ENCODE data around the gene PBX3. TPM values are rescaled to one million over a fixed set of nuclear protein-coding genes. Genes with fewer than 3 reads are reported as not detected.
A peak's percentile ranks its signal among the peaks of the same experiment; 100 is the strongest.

PBX3 gene
- total RNA-seq, 6 experiments from 2014 or later: 13.0 to 20.2 (median 15.0) TPM

GRCh38 chr9:125752070-125752628 lies 5.0 kb downstream of the PBX3 start:
- DNase-seq (no peak), ATAC-seq (no peak)

GRCh38 chr9:125754096-125754495 lies 6.9 kb downstream of the PBX3 start:
- H3K27me3 ChIP-seq: no peaks in the 10 kb centered on the region
- ATAC-seq: no peak
- H3K4me3 ChIP-seq: no peak overlapping the region
- no peaks in the 10 kb centered on the region for H3K9me3 ChIP-seq
- WGBS (ENCODE audit: insufficient coverage, low coverage, low lambda C conversion rate, missing lambda C conversion rate): 37% methylated on average over 2 of the region's 2 CpGs
- peaks cover 0 to 34% (median 14%) of the 10 kb centered on the region in 4 donors for H3K4me1 ChIP-seq
- intact Hi-C loops (cut with DNase I): no loop called here
- no peak for DNase-seq
- no peak for TF ChIP-seq POLR2A (IDR thresholded peaks at IDR 0.05)
- TF ChIP-seq CTCF (IDR thresholded peaks at IDR 0.05): no peak
- H3K27ac ChIP-seq: no peak overlapping the region
- no peaks in the 10 kb centered on the region for H3K36me3 ChIP-seq

More at GRCh38 chr9:125752070-125752628, 5.0 kb downstream of the PBX3 start:
- Histone ChIP-seq H3K27me3 (no peaks in the 10 kb centered on the region), H3K4me1 (peaks cover 0 to 29% (median 10%) of the 10 kb centered on the region in 4 donors), H3K4me3 (no peak overlapping the region), H3K9me3 (no peaks in the 10 kb centered on the region), H3K36me3 (no peaks in the 10 kb centered on the region), H3K27ac (no peak overlapping the region)
- intact Hi-C loops (cut with DNase I): no loop called here
- TF ChIP-seq CTCF (IDR thresholded peaks at IDR 0.05) (no peak), POLR2A (IDR thresholded peaks at IDR 0.05) (no peak)
- WGBS (ENCODE audit: insufficient coverage, low coverage, low lambda C conversion rate, missing lambda C conversion rate): 87% methylated on average over 3 of the region's 3 CpGs

GRCh38 chr9:125755340-125755739 lies 8.2 kb downstream of the PBX3 start:
- Histone ChIP-seq H3K4me3 (no peak overlapping the region), H3K36me3 (no peaks in the 10 kb centered on the region), H3K27ac (no peak overlapping the region), H3K4me1 (peaks cover 0 to 31% (median 14%) of the 10 kb centered on the region in 4 donors), H3K27me3 (no peaks in the 10 kb centered on the region), H3K9me3 (no peaks in the 10 kb centered on the region)
- no peak for TF ChIP-seq POLR2A (IDR thresholded peaks at IDR 0.05)
- TF ChIP-seq CTCF (IDR thresholded peaks at IDR 0.05): no peak
- peak in 2 of 4 donors; percentile 26 to 37 for ATAC-seq
- WGBS (ENCODE audit: insufficient coverage, low coverage, low lambda C conversion rate, missing lambda C conversion rate): 24% methylated on average over 1 of the region's 1 CpG
- intact Hi-C loops (cut with DNase I): no loop called here
- no peak for DNase-seq

- WGBS (ENCODE audit: insufficient coverage, low coverage, low lambda C conversion rate, missing lambda C conversion rate): 93% methylated on average over 3 of the region's 4 CpGs
- H3K4me1 ChIP-seq: peaks cover 0 to 22% (median 10%) of the 10 kb centered on the region in 4 donors
- H3K4me3 ChIP-seq: no peak overlapping the region
- no peaks in the 10 kb centered on the region for H3K9me3 ChIP-seq
- H3K36me3 ChIP-seq: no peaks in the 10 kb centered on the region
- intact Hi-C loops (cut with DNase I): no loop called here
- DNase-seq (no peak), ATAC-seq (no peak)
- H3K27ac ChIP-seq: no peak overlapping the region
- H3K27me3 ChIP-seq: no peaks in the 10 kb centered on the region
- TF ChIP-seq CTCF (IDR thresholded peaks at IDR 0.05): no peak
- no peak for TF ChIP-seq POLR2A (IDR thresholded peaks at IDR 0.05)
Observed at GRCh38 chr9:125756518-125756917, 9.3 kb downstream of the PBX3 start.
